GM23338 (cell line): Measurements from ENCODE around the gene AIMP1. TPM values are rescaled to one million over a fixed set of nuclear protein-coding genes. Genes with fewer than 3 reads are reported as not detected.

Experiments used
- ATAC-seq: fragments of 200-7000 bp; cut with Tn5 transposase; 3 replicates; pipeline ENCODE4 v1.9.1; 2020
- DNase-seq: peaks from one replicate; pipeline ENCODE4 v3.0.0-alpha.2; 2015; ENCODE audit warnings: low spot score
- H2AFZ ChIP-seq: fragments of 200-600 bp; sonication (generic); 2 replicates; pipeline ENCODE4 v1.8.0; 2016; ENCODE audit warnings: antibody characterized with exemption, mild to moderate bottlenecking, moderate library complexity
- H3F3A ChIP-seq: fragments of 200-600 bp; sonication (generic); replicated peaks from 2 replicates; pipeline ENCODE4 v1.8.0; 2017; ENCODE audit warnings: antibody characterized with exemption, mixed run types, low read depth
- H3K27ac ChIP-seq: fragments of 200-600 bp; sonication (generic); 2 replicates; pipeline ENCODE4 v1.6.1; 2016; ENCODE audit warnings: low read depth
- H3K27me3 ChIP-seq: fragments of 200-600 bp; sonication (generic); 2 replicates; pipeline ENCODE4 v1.8.0; 2016; ENCODE audit warnings: mild to moderate bottlenecking, mixed run types, moderate library complexity; ENCODE audit not compliant: insufficient read depth
- H3K36me3 ChIP-seq: fragments of 200-600 bp; sonication (generic); 2 replicates; pipeline ENCODE4 v1.8.0; 2016; ENCODE audit warnings: mild to moderate bottlenecking; ENCODE audit not compliant: insufficient read depth
- H3K4me1 ChIP-seq: fragments of 200-600 bp; sonication (generic); 2 replicates; pipeline ENCODE4 v1.8.0; 2016; ENCODE audit warnings: mild to moderate bottlenecking, moderate library complexity; ENCODE audit not compliant: insufficient read depth
- H3K4me2 ChIP-seq: fragments of 200-600 bp; sonication (generic); 2 replicates; pipeline ENCODE4 v1.7.1; 2017; ENCODE audit warnings: mixed run types
- H3K4me3 ChIP-seq: fragments of 200-600 bp; sonication (generic); 2 replicates; pipeline ENCODE4 v1.6.1; 2016; ENCODE audit warnings: mixed run types
- H3K79me2 ChIP-seq: fragments of 200-600 bp; sonication (generic); replicated peaks from 2 replicates; pipeline ENCODE4 v1.8.0; 2017; ENCODE audit warnings: mild to moderate bottlenecking; ENCODE audit not compliant: insufficient read depth
- H3K9me2 ChIP-seq: fragments of 200-600 bp; sonication (generic); 2 replicates; pipeline ENCODE4 v1.8.0; 2017; ENCODE audit not compliant: insufficient read depth
- H4K20me1 ChIP-seq: fragments of 200-600 bp; sonication (generic); replicated peaks from 2 replicates; pipeline ENCODE4 v1.8.0; 2017; ENCODE audit warnings: mild to moderate bottlenecking; ENCODE audit not compliant: insufficient read depth
- H3K27ac Mint-ChIP-seq: 2 replicates; pipeline ENCODE4 v1.8.0; 2020; ENCODE audit warnings: inconsistent platforms, mild to moderate bottlenecking, moderate library complexity, mixed read lengths
- H3K27me3 Mint-ChIP-seq: 3 replicates; pipeline ENCODE4 v1.8.0; 2022; ENCODE audit warnings: low read depth, mild to moderate bottlenecking, moderate library complexity, mixed read lengths, inconsistent platforms; ENCODE audit not compliant: insufficient read depth, poor library complexity
- H3K36me3 Mint-ChIP-seq: 3 replicates; pipeline ENCODE4 v1.8.0; 2021; ENCODE audit warnings: low read depth, mild to moderate bottlenecking, inconsistent platforms, moderate library complexity, mixed read lengths
- H3K4me1 Mint-ChIP-seq: 3 replicates; pipeline ENCODE4 v1.8.0; 2020; ENCODE audit warnings: mild to moderate bottlenecking, inconsistent platforms, mixed read lengths
- H3K4me3 Mint-ChIP-seq: 3 replicates; pipeline ENCODE4 v1.8.0; 2021; ENCODE audit warnings: moderate library complexity, mild to moderate bottlenecking, inconsistent platforms, mixed read lengths
- H3K9me3 Mint-ChIP-seq: 3 replicates; pipeline ENCODE4 v1.8.0; 2020; ENCODE audit warnings: moderate library complexity, mild to moderate bottlenecking, inconsistent platforms, mixed read lengths
- CREB1 ChIP-seq: fragments of 250-450 bp; sonication (Bioruptor Pico); IDR thresholded peaks from 2 replicates; pipeline ENCODE4 v1.5.0; 2020; ENCODE audit warnings: low read depth, mild to moderate bottlenecking, moderate library complexity
- EZH2phosphoT487 ChIP-seq: fragments of 200-600 bp; sonication (generic); IDR thresholded peaks from one replicate; pipeline ENCODE4 v1.8.1; 2018; ENCODE audit warnings: antibody characterized with exemption; ENCODE audit not compliant: unreplicated experiment
- JUNB ChIP-seq: IDR thresholded peaks from one replicate; pipeline ENCODE4 v1.6.1; 2016; ENCODE audit warnings: antibody characterized with exemption; ENCODE audit not compliant: unreplicated experiment
- NANOG ChIP-seq: IDR thresholded peaks from 2 replicates; pipeline ENCODE4 v1.6.1; 2016; ENCODE audit warnings: antibody characterized with exemption, borderline replicate concordance
- STAT1 ChIP-seq: IDR thresholded peaks from one replicate; pipeline ENCODE4 v1.6.1; 2016; ENCODE audit warnings: antibody characterized with exemption; ENCODE audit not compliant: unreplicated experiment
- ZNF114 ChIP-seq: fragments of 250-450 bp; sonication (Bioruptor Pico); IDR thresholded peaks from 2 replicates; pipeline ENCODE4 v1.5.0; 2020; ENCODE audit warnings: mild to moderate bottlenecking, moderate library complexity
- ZNF331 ChIP-seq: fragments of 250-450 bp; sonication (Bioruptor Pico); IDR thresholded peaks from 2 replicates; pipeline ENCODE4 v1.5.0; 2020; ENCODE audit warnings: low read depth, mild to moderate bottlenecking, moderate library complexity
- polyA plus RNA-seq: library from polyadenylated mRNA; unstranded; fragments of >200 nt; fragmentation: Nextera tagmentation; extraction: Ambion mirVana; gene quantifications from 2 replicates; pipeline ENCODE4 v1.2.1, GENCODE V29; 2016
- total RNA-seq: library from RNA; depleted of rRNA; stranded (reverse); fragments of >200 nt; shearing (Covaris generic); gene quantifications from 2 replicates; pipeline ENCODE4 v1.2.3, GENCODE V29; 2014
- TF ChIP-seq, protein P1 (sequence below): IDR thresholded peaks from one replicate; pipeline ENCODE4 v1.6.1; 2018; ENCODE audit warnings: antibody characterized with exemption; ENCODE audit not compliant: unreplicated experiment
- TF ChIP-seq, protein P2 (sequence below): fragments of 250-450 bp; sonication (Bioruptor Pico); IDR thresholded peaks from 2 replicates; pipeline ENCODE4 v1.5.0; 2020; ENCODE audit warnings: mild to moderate bottlenecking, moderate library complexity
- TF ChIP-seq, protein P3 (sequence below): IDR thresholded peaks from 2 replicates; pipeline ENCODE4 v1.6.1; 2016; ENCODE audit warnings: antibody characterized with exemption

Gene AIMP1
- total and polyA plus RNA-seq, 2 experiments from 2014 or later: 34.5 to 200 TPM

DNA sequence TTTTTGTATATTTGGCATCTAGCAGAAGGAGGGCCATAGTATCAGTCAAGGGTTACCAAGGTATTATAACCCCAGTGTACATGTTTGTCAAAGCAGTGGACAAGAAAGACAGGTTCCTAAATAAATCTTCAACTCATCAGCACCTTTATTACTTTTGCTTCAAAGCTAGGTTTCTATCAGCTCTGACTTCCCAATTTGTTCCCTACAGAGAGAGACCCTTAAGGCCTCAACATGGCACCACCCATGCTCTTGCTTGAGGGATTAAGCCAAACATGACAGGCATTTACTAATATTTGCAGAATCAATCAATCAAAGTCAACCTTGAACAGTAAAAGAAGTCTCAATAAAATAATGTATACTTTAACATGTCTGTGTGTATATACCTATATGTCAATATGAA is 9.8 kb upstream of the AIMP1 start:
- Histone ChIP-seq H4K20me1 (no peaks in the 10 kb centered on the region), H3K9me2 (no peaks in the 10 kb centered on the region), H3K27ac (no peak overlapping the region), H3F3A (no peaks in the 10 kb centered on the region), H3K4me1 (peaks cover 31% of the 10 kb centered on the region), H2AFZ (no peak overlapping the region), H3K4me3 (no peak overlapping the region), H3K27me3 (no peaks in the 10 kb centered on the region), H3K36me3 (no peaks in the 10 kb centered on the region; the same call in 1 of the 2 replicates), H3K79me2 (peaks cover 26% of the 10 kb centered on the region; the same call in 1 of the 2 replicates), H3K4me2 (no peak overlapping the region)
- Mint-ChIP-seq H3K9me3 (no peaks in the 10 kb centered on the region), H3K4me3 (no peak overlapping the region), H3K27me3 (no peaks in the 10 kb centered on the region), H3K4me1 (peaks cover 32% of the 10 kb centered on the region), H3K36me3 (peaks cover 5% of the 10 kb centered on the region; the same call in 1 of the 3 replicates), H3K27ac (no peak overlapping the region)
- ATAC-seq (no peak), DNase-seq (no peak)
- TF ChIP-seq EZH2phosphoT487 (no peak), STAT1 (no peak), ZNF331 (CRISPR knock-in tag) (no peak), ZNF114 (CRISPR knock-in tag) (no peak), CREB1 (CRISPR knock-in tag) (no peak), JUNB (no peak), NANOG (no peak)
- TF ChIP-seq, protein P1, sequence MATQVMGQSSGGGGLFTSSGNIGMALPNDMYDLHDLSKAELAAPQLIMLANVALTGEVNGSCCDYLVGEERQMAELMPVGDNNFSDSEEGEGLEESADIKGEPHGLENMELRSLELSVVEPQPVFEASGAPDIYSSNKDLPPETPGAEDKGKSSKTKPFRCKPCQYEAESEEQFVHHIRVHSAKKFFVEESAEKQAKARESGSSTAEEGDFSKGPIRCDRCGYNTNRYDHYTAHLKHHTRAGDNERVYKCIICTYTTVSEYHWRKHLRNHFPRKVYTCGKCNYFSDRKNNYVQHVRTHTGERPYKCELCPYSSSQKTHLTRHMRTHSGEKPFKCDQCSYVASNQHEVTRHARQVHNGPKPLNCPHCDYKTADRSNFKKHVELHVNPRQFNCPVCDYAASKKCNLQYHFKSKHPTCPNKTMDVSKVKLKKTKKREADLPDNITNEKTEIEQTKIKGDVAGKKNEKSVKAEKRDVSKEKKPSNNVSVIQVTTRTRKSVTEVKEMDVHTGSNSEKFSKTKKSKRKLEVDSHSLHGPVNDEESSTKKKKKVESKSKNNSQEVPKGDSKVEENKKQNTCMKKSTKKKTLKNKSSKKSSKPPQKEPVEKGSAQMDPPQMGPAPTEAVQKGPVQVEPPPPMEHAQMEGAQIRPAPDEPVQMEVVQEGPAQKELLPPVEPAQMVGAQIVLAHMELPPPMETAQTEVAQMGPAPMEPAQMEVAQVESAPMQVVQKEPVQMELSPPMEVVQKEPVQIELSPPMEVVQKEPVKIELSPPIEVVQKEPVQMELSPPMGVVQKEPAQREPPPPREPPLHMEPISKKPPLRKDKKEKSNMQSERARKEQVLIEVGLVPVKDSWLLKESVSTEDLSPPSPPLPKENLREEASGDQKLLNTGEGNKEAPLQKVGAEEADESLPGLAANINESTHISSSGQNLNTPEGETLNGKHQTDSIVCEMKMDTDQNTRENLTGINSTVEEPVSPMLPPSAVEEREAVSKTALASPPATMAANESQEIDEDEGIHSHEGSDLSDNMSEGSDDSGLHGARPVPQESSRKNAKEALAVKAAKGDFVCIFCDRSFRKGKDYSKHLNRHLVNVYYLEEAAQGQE: no peak
- TF ChIP-seq, protein P2, sequence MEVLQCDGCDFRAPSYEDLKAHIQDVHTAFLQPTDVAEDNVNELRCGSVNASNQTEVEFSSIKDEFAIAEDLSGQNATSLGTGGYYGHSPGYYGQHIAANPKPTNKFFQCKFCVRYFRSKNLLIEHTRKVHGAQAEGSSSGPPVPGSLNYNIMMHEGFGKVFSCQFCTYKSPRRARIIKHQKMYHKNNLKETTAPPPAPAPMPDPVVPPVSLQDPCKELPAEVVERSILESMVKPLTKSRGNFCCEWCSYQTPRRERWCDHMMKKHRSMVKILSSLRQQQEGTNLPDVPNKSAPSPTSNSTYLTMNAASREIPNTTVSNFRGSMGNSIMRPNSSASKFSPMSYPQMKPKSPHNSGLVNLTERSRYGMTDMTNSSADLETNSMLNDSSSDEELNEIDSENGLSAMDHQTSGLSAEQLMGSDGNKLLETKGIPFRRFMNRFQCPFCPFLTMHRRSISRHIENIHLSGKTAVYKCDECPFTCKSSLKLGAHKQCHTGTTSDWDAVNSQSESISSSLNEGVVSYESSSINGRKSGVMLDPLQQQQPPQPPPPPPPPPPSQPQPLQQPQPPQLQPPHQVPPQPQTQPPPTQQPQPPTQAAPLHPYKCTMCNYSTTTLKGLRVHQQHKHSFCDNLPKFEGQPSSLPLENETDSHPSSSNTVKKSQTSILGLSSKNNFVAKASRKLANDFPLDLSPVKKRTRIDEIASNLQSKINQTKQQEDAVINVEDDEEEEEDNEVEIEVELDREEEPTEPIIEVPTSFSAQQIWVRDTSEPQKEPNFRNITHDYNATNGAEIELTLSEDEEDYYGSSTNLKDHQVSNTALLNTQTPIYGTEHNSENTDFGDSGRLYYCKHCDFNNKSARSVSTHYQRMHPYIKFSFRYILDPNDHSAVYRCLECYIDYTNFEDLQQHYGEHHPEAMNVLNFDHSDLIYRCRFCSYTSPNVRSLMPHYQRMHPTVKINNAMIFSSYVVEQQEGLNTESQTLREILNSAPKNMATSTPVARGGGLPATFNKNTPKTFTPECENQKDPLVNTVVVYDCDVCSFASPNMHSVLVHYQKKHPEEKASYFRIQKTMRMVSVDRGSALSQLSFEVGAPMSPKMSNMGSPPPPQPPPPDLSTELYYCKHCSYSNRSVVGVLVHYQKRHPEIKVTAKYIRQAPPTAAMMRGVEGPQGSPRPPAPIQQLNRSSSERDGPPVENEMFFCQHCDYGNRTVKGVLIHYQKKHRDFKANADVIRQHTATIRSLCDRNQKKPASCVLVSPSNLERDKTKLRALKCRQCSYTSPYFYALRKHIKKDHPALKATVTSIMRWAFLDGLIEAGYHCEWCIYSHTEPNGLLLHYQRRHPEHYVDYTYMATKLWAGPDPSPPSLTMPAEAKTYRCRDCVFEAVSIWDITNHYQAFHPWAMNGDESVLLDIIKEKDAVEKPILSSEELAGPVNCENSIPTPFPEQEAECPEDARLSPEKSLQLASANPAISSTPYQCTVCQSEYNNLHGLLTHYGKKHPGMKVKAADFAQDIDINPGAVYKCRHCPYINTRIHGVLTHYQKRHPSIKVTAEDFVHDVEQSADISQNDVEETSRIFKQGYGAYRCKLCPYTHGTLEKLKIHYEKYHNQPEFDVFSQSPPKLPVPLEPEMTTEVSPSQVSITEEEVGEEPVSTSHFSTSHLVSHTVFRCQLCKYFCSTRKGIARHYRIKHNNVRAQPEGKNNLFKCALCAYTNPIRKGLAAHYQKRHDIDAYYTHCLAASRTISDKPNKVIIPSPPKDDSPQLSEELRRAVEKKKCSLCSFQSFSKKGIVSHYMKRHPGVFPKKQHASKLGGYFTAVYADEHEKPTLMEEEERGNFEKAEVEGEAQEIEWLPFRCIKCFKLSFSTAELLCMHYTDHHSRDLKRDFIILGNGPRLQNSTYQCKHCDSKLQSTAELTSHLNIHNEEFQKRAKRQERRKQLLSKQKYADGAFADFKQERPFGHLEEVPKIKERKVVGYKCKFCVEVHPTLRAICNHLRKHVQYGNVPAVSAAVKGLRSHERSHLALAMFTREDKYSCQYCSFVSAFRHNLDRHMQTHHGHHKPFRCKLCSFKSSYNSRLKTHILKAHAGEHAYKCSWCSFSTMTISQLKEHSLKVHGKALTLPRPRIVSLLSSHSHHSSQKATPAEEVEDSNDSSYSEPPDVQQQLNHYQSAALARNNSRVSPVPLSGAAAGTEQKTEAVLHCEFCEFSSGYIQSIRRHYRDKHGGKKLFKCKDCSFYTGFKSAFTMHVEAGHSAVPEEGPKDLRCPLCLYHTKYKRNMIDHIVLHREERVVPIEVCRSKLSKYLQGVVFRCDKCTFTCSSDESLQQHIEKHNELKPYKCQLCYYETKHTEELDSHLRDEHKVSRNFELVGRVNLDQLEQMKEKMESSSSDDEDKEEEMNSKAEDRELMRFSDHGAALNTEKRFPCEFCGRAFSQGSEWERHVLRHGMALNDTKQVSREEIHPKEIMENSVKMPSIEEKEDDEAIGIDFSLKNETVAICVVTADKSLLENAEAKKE (CRISPR knock-in tag): no peak
- TF ChIP-seq, protein P3, sequence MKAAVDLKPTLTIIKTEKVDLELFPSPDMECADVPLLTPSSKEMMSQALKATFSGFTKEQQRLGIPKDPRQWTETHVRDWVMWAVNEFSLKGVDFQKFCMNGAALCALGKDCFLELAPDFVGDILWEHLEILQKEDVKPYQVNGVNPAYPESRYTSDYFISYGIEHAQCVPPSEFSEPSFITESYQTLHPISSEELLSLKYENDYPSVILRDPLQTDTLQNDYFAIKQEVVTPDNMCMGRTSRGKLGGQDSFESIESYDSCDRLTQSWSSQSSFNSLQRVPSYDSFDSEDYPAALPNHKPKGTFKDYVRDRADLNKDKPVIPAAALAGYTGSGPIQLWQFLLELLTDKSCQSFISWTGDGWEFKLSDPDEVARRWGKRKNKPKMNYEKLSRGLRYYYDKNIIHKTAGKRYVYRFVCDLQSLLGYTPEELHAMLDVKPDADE: no peak
